Measurements from ENCODE around the gene WNK3. TPM values are rescaled to one million over a fixed set of nuclear protein-coding genes. Genes with fewer than 3 reads are reported as not detected.

Gene WNK3
- total RNA-seq, 1 experiment from 2014 or later, result 1.8 TPM

- DNase-seq (ENCODE audit: low read depth), result no peak
Measured at GRCh38 chrX:54171091-54171490, 186.8 kb downstream of the WNK3 start.

GRCh38 chrX:54166915-54167314 lies 190.9 kb downstream of the WNK3 start:
- no peak for DNase-seq (ENCODE audit: low read depth)

- DNase-seq (ENCODE audit: low read depth), result no peak
Measured at GRCh38 chrX:54157561-54157960, 200.3 kb downstream of the WNK3 start.

Other genes starting within 250 kb of the WNK3 start
- gene FAM120C, start 174.8 kb downstream of the WNK3 start, total RNA-seq (2014; rRNA removed; shearing (Covaris generic)), result 5.9 and 7.7 TPM in 2 replicates
- gene TSR2, start 82.4 kb upstream of the WNK3 start, total RNA-seq (2014; rRNA removed; shearing (Covaris generic)), result 23.1 and 26.1 TPM in 2 replicates
- 7.0 and 8.0 TPM in 2 replicates for gene FGD1, start 138.2 kb upstream of the WNK3 start, total RNA-seq (2014; rRNA removed; shearing (Covaris generic))
- 27.4 and 34.4 TPM in 2 replicates for gene GNL3L, start 172.2 kb upstream of the WNK3 start, total RNA-seq (2014; rRNA removed; shearing (Covaris generic))

All from RPMI7951 (cell line).